H54 (cell line): ENCODE results near the gene NPL.

ENCODE experiments used
- DNase-seq: peaks from one replicate; pipeline ENCODE4 v3.0.0; 2011; ENCODE audit warnings: low spot score, mixed read lengths; ENCODE audit not compliant: insufficient read length
- FAIRE-seq: peaks from 3 replicates; lab custom pipeline; 2011; peaks lifted over from hg19 to GRCh38; lab: Jason Lieb, UNC
- POLR2A ChIP-seq: IDR thresholded peaks from 2 replicates; pipeline ENCODE4 v1.6.1; 2011; ENCODE audit warnings: low read depth, mild to moderate bottlenecking, low read length

The NPL gene

DNA sequence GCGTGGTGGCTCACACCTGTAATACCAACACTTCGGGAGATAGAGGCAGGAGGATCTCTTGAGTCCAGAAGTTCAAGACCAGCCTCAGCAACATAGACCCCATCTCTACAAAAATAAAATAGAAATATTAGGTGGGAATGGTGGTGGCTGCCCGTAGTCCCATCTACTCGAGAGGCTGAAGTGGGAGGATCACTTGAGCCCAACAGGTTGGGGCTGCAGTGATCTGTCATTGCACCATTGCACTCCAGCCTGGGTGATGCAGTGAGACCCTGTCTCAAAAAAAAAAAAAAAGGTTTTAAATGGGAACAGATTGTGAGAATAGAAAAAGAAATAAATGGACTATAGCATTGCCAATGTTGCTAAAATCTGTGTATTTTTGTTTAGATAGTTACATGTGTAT, 60.7 kb downstream of the NPL start:
- DNase-seq (no peak), FAIRE-seq (no peak)
- TF ChIP-seq POLR2A: no peak

DNA sequence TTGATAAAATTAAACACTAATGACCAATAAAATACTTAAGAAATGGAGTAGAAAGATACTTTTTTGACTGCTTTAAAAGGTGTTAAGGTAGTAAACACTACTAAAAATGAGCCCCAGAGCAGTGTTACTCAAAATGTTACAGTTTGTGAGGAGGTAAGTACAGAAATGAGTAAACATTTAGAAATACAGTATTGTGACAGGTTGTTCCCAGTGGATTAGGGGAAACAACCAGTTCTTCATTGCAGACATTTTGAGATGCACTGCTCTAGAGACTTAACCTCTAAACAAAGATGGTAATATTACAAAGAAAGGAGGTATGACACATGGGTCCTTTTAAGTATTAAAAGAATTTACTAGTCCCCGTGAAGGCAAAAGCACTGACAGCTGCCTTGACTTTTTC, 62.3 kb downstream of the NPL start:
- no peak for DNase-seq
- no peak for FAIRE-seq
- no peak for TF ChIP-seq POLR2A

DNA sequence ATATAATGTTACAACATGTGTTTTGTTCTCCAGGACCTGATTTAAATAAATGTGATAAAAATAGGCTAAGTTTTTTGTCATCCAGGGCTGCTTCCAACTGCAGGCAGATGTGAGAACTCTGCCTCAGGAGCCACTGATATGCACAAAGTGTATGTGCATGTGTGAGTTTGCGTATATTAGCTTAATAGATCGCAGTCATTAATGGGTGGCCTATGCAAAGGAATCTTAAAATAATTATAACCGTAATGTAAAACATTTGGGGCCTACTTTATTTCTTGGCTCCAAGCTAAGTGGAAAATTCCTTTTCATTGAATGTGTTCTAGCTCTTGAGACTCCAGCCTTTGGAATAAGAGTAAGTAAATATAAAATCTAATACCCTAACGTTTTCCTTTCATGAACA, 66.3 kb downstream of the NPL start:
- no peak for TF ChIP-seq POLR2A
- no peak for DNase-seq
- no peak for FAIRE-seq

DNA sequence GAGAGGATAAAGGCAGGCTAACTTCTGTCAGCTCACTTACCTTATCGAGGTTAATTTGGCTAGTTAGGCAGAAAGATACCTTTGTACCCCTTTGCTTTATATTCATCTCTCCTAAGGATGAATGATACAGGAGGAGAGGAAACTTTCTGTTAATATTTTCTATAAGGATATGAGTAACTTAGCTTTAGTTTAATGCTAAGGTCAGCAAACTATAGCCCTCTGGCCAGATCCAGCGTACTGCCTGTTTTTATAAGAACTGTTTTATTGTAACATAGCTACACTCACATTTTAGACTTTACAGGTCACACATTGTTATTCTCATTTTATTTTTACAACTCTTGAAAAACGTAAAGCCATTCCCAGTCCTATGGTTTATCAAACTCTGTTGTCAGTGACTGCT, 67.6 kb downstream of the NPL start:
- no peak for FAIRE-seq
- DNase-seq: no peak
- TF ChIP-seq POLR2A: no peak

DNA sequence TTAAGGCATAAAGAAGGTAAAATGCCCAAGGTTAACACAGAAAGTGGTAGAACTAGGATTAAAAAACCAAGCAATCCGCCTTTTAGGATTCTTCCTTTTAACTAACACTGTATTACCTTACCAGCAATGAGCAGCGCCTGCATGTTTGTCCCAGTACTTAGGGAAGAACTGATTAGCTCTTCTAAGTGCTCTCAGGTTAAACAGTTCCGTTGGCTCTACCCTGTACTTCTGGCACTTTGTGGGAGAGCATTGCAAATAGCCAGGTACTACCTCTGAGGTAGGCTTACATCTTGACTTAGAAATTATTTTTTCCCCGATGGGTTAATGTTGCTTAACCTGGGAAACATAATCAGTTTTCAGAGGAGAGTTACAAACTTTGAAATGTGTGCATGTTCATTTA, 71.1 kb downstream of the NPL start:
- FAIRE-seq (peak; percentile 11), DNase-seq (no peak)
- no peak for TF ChIP-seq POLR2A

DNA sequence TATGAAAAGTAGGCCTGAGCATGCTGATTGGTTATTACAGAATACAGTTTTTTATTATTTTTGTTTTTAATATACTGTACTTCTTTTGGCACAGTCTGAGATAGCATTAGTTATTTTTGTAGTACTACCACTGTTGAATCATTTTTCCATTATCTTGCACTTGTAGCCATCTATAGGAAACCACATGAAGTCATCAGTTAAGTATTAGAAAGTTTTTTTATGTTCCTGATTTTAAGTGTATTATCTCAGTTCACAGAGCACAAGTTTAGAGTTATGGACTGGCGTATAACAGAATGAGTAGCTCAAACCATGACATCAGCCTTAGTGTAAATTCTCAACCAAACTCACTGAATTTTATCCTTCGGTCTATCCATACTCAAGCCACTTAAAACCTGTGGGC, 72.4 kb downstream of the NPL start:
- FAIRE-seq (no peak), DNase-seq (no peak)
- no peak for TF ChIP-seq POLR2A

DNA sequence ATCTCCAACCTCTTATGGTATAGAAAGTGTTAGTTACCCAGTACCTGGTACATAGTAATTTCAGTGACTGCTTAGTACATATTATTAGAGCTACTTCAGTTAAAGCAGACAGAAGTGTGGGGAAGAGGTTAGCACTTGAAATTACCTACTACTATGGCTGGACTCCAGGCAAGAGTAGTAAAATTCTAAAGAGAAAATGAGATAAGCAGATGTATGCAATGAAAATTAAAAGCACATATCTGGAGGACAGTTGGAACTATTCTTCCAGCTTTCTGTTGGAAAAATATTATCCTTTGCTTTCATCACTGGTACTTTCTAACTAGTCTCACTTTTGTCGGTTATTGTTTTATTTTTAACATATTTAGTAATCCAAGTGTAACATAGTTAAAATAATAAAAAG, 73.3 kb downstream of the NPL start:
- no peak for TF ChIP-seq POLR2A
- no peak for DNase-seq
- FAIRE-seq: no peak

DNA sequence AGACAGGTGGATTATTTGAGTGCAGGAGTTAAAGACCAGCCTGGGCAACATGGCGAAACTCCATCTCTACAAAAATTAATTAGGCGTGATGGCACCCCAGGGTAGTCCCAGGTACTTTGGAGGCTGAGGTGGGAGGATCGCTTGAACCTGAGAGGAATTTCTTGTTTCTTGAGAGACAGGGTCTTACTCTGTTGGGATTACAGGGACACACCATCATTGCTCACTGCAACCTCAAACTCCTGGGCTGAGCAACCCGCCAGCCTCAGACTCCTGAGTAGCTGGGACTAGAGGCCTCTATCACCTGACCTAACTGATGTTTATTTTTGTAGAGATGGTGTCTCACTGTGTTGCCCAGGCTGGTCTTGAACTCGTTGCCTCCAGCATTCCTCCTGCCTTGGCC, 74.4 kb downstream of the NPL start:
- no peak for TF ChIP-seq POLR2A
- no peak for DNase-seq
- FAIRE-seq: no peak

DNA sequence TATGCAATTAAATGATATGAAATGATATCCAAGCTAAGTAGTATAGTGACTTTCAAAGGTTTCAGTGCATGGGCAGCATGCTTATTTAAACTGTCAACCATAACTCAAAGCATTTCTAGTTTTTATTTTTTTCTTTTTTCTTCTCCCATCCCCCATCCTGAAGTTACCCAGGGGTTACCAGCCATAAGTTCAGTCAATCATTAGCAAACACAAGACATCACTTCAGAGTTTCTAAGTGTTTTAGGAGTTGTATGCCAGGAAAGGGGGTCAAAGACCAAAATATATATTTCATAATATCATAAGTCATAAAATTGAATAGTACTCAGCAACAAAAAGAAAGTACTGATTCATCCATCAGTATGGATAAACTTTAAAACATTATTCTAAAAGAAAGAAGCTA, 78.3 kb downstream of the NPL start:
- DNase-seq (no peak), FAIRE-seq (no peak)
- TF ChIP-seq POLR2A: no peak

DNA sequence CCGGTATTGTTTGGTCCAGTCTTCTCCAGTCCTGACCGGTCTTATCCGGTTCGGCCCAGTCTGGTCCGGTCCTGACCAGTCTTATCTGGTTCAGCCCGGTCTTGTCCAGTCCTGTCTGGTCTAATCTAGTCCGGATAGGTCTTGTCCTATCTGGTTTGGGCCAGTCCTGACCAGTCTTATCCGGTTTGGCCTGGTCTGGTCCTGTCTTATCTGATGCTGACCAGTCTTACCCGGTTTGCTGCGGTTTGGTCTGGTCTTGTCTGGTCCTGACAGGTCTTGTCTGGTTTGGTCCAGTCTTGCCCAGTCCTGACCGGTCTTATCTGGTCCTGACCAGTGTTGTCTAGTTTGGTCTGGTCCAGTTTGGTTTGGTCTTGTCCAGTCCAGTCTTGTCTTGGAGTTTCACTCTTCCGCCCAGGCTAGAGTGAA, 79.7 kb downstream of the NPL start:
- no peak for TF ChIP-seq POLR2A
- no peak for DNase-seq
- no peak for FAIRE-seq

DNA sequence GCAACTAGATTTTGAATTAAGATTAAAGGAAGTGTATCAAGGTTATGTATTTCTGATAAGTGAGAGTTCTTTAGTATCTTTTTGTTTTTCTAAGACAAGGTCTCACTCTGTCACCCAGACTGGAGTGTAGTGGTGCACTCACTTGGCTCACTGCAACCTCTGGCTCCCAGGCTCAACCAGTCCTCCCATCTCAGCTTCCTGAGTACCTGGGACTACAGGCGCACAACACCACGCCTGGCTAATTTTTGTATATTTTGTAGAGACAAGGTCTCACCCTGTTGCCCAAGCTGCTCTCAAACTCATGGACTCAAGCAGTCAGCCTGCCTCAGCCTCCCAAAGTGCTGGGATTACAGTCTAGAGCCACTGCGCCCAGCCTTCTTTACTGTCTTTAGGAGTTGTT, 83.3 kb downstream of the NPL start:
- FAIRE-seq (no peak), DNase-seq (no peak)
- no peak for TF ChIP-seq POLR2A

DNA sequence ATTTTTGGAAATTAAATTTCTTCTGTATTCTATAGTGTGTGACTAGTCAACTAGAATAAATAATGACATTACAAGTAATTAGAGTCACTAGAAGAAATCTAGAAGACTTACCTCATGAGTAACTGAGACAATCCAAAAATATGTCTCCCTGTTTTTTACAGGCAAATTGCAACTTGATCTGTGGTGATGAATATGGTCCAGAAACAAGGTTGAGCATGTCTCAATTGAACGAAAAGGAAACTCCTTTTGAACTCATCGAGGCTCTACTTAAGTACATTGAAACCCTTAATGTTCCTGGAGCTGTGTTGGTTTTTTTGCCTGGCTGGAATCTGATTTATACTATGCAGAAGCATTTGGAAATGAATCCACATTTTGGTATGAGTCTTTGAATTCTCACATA, 86.3 kb downstream of the NPL start:
- DNase-seq: no peak
- no peak for TF ChIP-seq POLR2A
- no peak for FAIRE-seq

DNA sequence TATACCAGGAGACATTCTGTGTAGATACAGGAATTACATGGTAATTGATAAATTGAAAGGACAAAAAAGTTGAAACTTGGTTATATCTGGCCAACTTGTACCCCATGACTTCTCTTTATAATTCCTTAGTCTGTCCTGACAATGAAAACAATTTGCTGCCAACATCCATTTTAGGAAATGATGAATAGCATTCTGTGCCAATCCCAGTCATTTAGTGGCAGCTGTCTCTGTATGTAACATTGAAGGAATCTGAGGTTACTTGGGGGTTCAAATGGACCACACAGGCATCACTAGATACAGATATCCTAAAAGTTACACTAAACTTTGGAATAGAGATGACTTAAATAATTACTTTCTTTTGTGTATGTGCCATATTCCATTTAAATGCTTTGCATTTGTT, 87.8 kb downstream of the NPL start:
- no peak for FAIRE-seq
- no peak for TF ChIP-seq POLR2A
- no peak for DNase-seq

DNA sequence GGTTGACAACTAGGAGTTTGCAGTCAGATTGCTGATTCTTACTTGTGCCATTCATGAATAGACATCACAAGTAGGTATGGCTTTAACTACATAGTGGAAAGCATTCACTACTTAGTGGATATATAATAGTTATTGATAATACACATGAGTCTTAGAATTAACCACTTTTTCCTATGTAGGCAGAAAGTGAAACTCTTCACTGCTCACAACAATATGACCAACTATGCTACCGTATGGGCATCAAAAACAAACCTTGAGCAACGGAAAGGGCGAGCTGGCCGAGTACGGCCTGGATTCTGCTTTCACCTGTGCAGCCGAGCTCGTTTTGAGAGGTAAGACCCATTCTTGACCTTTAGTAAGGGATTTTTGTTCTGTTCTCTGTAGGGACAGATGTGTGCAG, 88.3 kb downstream of the NPL start:
- DNase-seq (no peak), FAIRE-seq (no peak)
- TF ChIP-seq POLR2A: no peak
